Endothelial cell of umbilical vein (primary cell): ENCODE results near the gene CDC20. TPM values are rescaled to one million over a fixed set of nuclear protein-coding genes. Genes with fewer than 3 reads are reported as not detected.

Source experiments
- BruUV-seq: library from RNA; stranded (reverse); fragments of 400-500 nt; replicated peaks from 2 replicates; lab custom pipeline; 2021; lab: Mats Ljungman, UMichigan
- CTCF ChIA-PET: fragments of 300-600, 350-600 bp; sonication (Branson Sonifier 250); formaldehyde crosslinking; loops from one replicate; lab custom pipeline; 2021; ENCODE audit warnings: antibody characterized with exemption, inconsistent platforms; lab: Charles Lee
- POLR2A ChIA-PET: fragments of 300-600, 350-600 bp; sonication (Branson Sonifier 250); formaldehyde crosslinking; loops from one replicate; lab custom pipeline; 2021; ENCODE audit warnings: antibody characterized with exemption, inconsistent platforms; lab: Charles Lee
- DNase-seq: peaks from one replicate; pipeline ENCODE4 v3.0.0-alpha.2; 2011; ENCODE audit warnings: low read depth, low spot score
- FAIRE-seq: peaks from 2 replicates; lab custom pipeline; 2011; peaks lifted over from hg19 to GRCh38; lab: Jason Lieb, UNC
- H2AFZ ChIP-seq: 2 replicates; pipeline ENCODE4 v1.6.0; 2012; ENCODE audit warnings: low read depth, low read length, control low read depth, inconsistent platforms
- H3K27ac ChIP-seq: 2 replicates; pipeline ENCODE4 v1.5.1; 2011; ENCODE audit warnings: low read depth, mild to moderate bottlenecking, control low read depth, low read length, moderate library complexity; ENCODE audit not compliant: insufficient read depth
- H3K27me3 ChIP-seq, 2 experiments: 2 replicates each; pipeline versions ENCODE4 v1.6.0 to v1.6.1; 2011; ENCODE audit warnings: low read length in 2 of 2, mixed read lengths in 1 of 2; ENCODE audit not compliant: control insufficient read depth in 2 of 2, insufficient read depth in 2 of 2
- H3K36me3 ChIP-seq, 2 experiments: 2 replicates in 1 of 2; 3 replicates in 1 of 2; pipeline ENCODE4 v1.5.1; 2011; ENCODE audit warnings: low read length in 2 of 2, mild to moderate bottlenecking in 1 of 2, moderate library complexity in 1 of 2; ENCODE audit not compliant: control insufficient read depth in 2 of 2, insufficient read depth in 2 of 2; ENCODE audit errors: extremely low read depth in 1 of 2
- H3K4me1 ChIP-seq: 3 replicates; pipeline ENCODE4 v1.5.1; 2011; ENCODE audit warnings: mild to moderate bottlenecking, low read length; ENCODE audit not compliant: control insufficient read depth, insufficient read depth; ENCODE audit errors: extremely low read depth
- H3K4me2 ChIP-seq: 2 replicates; pipeline ENCODE4 v1.6.1; 2011; ENCODE audit warnings: low read length, control low read depth, mixed read lengths; ENCODE audit not compliant: insufficient read depth
- H3K4me3 ChIP-seq, 3 experiments: fragments of 200-600 bp in 1 of 3; sonication (generic), shearing (Covaris generic) in 1 of 3; replicated peaks in 1 of 3; 2 replicates each; pipeline ENCODE4 v1.5.1; 2011 to 2016; ENCODE audit warnings: control low read depth in 3 of 3, low read length in 3 of 3, mild to moderate bottlenecking in 2 of 3, inconsistent platforms in 1 of 3, low read depth in 1 of 3, moderate library complexity in 1 of 3; ENCODE audit not compliant: insufficient read depth in 1 of 3
- H3K79me2 ChIP-seq: 2 replicates; pipeline ENCODE4 v1.6.0; 2012; ENCODE audit warnings: low read length, inconsistent platforms; ENCODE audit not compliant: control insufficient read depth, insufficient read depth
- H3K9ac ChIP-seq: replicated peaks from 2 replicates; pipeline ENCODE3; 2011; ENCODE audit warnings: low read length, control low read depth; ENCODE audit not compliant: insufficient read depth; ENCODE audit errors: extremely low read depth
- H3K9me1 ChIP-seq: replicated peaks from 3 replicates; pipeline ENCODE4 v1.6.0; 2011; ENCODE audit warnings: mild to moderate bottlenecking, low read length; ENCODE audit not compliant: control insufficient read depth, insufficient read depth; ENCODE audit errors: extremely low read depth
- H3K9me3 ChIP-seq: replicated peaks from 2 replicates; pipeline ENCODE4 v1.5.1; 2012; ENCODE audit warnings: low read length, inconsistent platforms; ENCODE audit not compliant: control insufficient read depth, insufficient read depth
- H4K20me1 ChIP-seq: replicated peaks from 2 replicates; pipeline ENCODE3; 2011; ENCODE audit warnings: mild to moderate bottlenecking, low read length; ENCODE audit not compliant: control insufficient read depth, insufficient read depth; ENCODE audit errors: extremely low read depth
- CTCF ChIP-seq, 2 donors: IDR thresholded peaks; 1 replicate in 1 of 2; 2 replicates in 1 of 2; pipeline ENCODE4 v1.5.1; 2011; ENCODE audit warnings: low read length in 2 of 2, mild to moderate bottlenecking in 2 of 2, moderate library complexity in 2 of 2, control low read depth in 1 of 2, inconsistent platforms in 1 of 2, low read depth in 1 of 2; ENCODE audit not compliant: insufficient read depth in 1 of 2; ENCODE audit errors: extremely low read depth in 1 of 2
- EZH2 ChIP-seq: IDR thresholded peaks from 2 replicates; pipeline ENCODE4 v1.6.1; 2012; ENCODE audit warnings: borderline replicate concordance, low read depth, mild to moderate bottlenecking, moderate library complexity, low read length, inconsistent platforms; ENCODE audit not compliant: severe bottlenecking
- FOS ChIP-seq: IDR thresholded peaks from 2 replicates; pipeline ENCODE4 v1.6.1; 2011; ENCODE audit warnings: mild to moderate bottlenecking, low read length, moderate library complexity, borderline replicate concordance; ENCODE audit not compliant: insufficient read depth
- GATA2 ChIP-seq: IDR thresholded peaks from 2 replicates; pipeline ENCODE4 v1.7.0; 2011; ENCODE audit warnings: low read depth, mild to moderate bottlenecking, moderate library complexity, mixed read lengths, low read length; ENCODE audit not compliant: insufficient read length, insufficient read depth
- JUN ChIP-seq: IDR thresholded peaks from 2 replicates; pipeline ENCODE4 v1.6.1; 2011; ENCODE audit warnings: borderline replicate concordance, low read depth; ENCODE audit not compliant: insufficient read length, insufficient read depth
- MAX ChIP-seq: IDR thresholded peaks from 2 replicates; pipeline ENCODE4 v1.6.1; 2011; ENCODE audit not compliant: insufficient read depth, insufficient read length
- MYC ChIP-seq: IDR thresholded peaks from one replicate; pipeline ENCODE4 v1.6.1; 2011; ENCODE audit warnings: mild to moderate bottlenecking, low read depth, low read length
- POLR2A ChIP-seq: IDR thresholded peaks from 2 replicates; pipeline ENCODE4 v1.6.1; 2012; ENCODE audit warnings: low read depth, mild to moderate bottlenecking, control low read depth, low read length
- POLR2AphosphoS5 ChIP-seq: IDR thresholded peaks from 2 replicates; pipeline ENCODE4 v1.6.1; 2012; ENCODE audit warnings: low read depth, mild to moderate bottlenecking, control low read depth, low read length, moderate library complexity; ENCODE audit not compliant: insufficient read depth
- dilution Hi-C: fragments of 300-500 bp; cut with MboI; formaldehyde crosslinking; loops from one replicate; pipeline ENCODE4 v1.15.0; 2019; ENCODE audit warnings: low sequenced_read_pairs; ENCODE audit not compliant: extremely low pct_ligation_motif_present
- intact Hi-C: fragments of 100-400 bp; cut with micrococcal nuclease; formaldehyde crosslinking; loops from one replicate; pipeline ENCODE4 v1.10.0; 2022
- polyA plus RNA-seq, 4 experiments: library from polyadenylated mRNA; depleted of rRNA in 3 of 4; stranded (reverse) in 3 of 4; unstranded in 1 of 4; fragments of >200 nt; gene quantifications; 2 replicates each; pipeline versions ENCODE4 v1.2.1 to v1.2.3, GENCODE V29; 2011 to 2012; ENCODE audit warnings: missing spikeins in 1 of 4
- total RNA-seq: library from RNA; stranded (reverse); gene quantifications from 2 replicates; pipeline ENCODE4 v1.2.3, GENCODE V29; 2021

Gene CDC20
- total and polyA plus RNA-seq, 2 donors (not counting 3 experiments of a cell fraction or from before 2014, with no cell fraction given): 129 to 170 TPM

GRCh38 chr1:43395523-43395922 lies 36.7 kb downstream of the CDC20 start:
- Histone ChIP-seq H2AFZ (no peak overlapping the region), H3K9me1 (no peaks in the 10 kb centered on the region), H3K36me3 (peaks cover 0 to 2% of the 10 kb centered on the region in 2 experiments), H3K9ac (no peak overlapping the region), H4K20me1 (no peaks in the 10 kb centered on the region), H3K79me2 (peaks cover 5% of the 10 kb centered on the region), H3K27ac (no peak overlapping the region), H3K4me3 (no peak overlapping the region), H3K4me1 (peaks cover 4% of the 10 kb centered on the region), H3K9me3 (no peaks in the 10 kb centered on the region), H3K27me3 (no peaks in the 10 kb centered on the region), H3K4me2 (no peak overlapping the region)
- ChIA-PET POLR2A (no interaction called here), CTCF (no interaction called here)
- intact Hi-C loops: no loop called here
- dilution Hi-C loops: no loop called here
- BruUV-seq: no TSS peak
- TF ChIP-seq FOS: no peak
- TF ChIP-seq MYC: no peak
- TF ChIP-seq POLR2AphosphoS5: no peak
- TF ChIP-seq POLR2A: no peak
- FAIRE-seq: peak; percentile 50
- no peak for DNase-seq

DNA sequence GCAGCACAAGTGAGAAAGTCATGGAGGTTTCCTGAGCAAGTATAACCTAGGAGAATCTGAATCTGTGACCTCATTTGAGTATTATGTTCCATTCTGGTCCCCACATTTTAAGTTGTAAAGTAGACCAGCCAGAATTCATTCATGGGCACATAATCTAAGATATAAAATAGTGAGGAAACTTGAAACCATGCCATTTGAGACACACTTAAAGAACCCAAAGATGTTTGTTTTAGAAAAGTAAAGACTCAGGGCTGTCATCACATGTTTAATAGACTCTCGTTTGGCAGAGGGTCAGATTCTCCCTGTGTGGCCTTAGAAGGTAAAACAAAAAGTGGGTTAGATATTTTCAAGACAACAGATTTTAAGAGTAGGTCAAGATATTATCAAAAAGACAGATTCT lies 37.3 kb downstream of the CDC20 start:
- Histone ChIP-seq H3K79me2 (no peaks in the 10 kb centered on the region), H3K9me3 (no peaks in the 10 kb centered on the region), H3K4me1 (no peaks in the 10 kb centered on the region), H3K27ac (no peak overlapping the region), H3K9me1 (no peaks in the 10 kb centered on the region), H3K36me3 (peaks cover 0 to 2% of the 10 kb centered on the region in 2 experiments), H4K20me1 (no peaks in the 10 kb centered on the region), H2AFZ (no peak overlapping the region), H3K4me2 (no peak overlapping the region), H3K9ac (no peak overlapping the region), H3K27me3 (no peaks in the 10 kb centered on the region), H3K4me3 (no peak overlapping the region)
- POLR2A ChIA-PET: no interaction called here
- intact Hi-C loops (no loop called here), dilution Hi-C loops (no loop called here)
- no peak for FAIRE-seq
- TF ChIP-seq FOS: no peak
- TF ChIP-seq POLR2AphosphoS5: no peak
- TF ChIP-seq MAX: no peak
- no peak for TF ChIP-seq JUN
- TF ChIP-seq EZH2: no peak
- TF ChIP-seq GATA2: no peak
- no peak for TF ChIP-seq CTCF (IDR thresholded peaks at IDR 0.05; ENCODE audit: extremely low read depth in 1 of 2, insufficient read depth in 1 of 2, low read depth in 1 of 2, low read length in 2 of 2)
- no peak for TF ChIP-seq POLR2A
- no peak for TF ChIP-seq MYC
- DNase-seq: no peak
- no TSS peak for BruUV-seq
- CTCF ChIA-PET: interaction anchor here (1.1 kb wide), 1 partner anchor 19 kb away, joined by 7 read pairs; no protein-coding TSS in a partner anchor
